Measurements from ENCODE around the gene SPTBN4.
A peak's percentile ranks its signal among the peaks of the same experiment; 100 is the strongest.
"Not testable (repeated sequence)": the region's sequence is repeated elsewhere in the genome, so short reads cannot be mapped to it uniquely, and the experiment has no call there.

Gene SPTBN4

GRCh38 chr19:40442328-40443130, 24.3 kb upstream of the SPTBN4 start:
- no peak for DNase-seq

- peak; percentile 99 to 100 for DNase-seq
Measured at GRCh38 chr19:40443131-40443999, 23.4 kb upstream of the SPTBN4 start.

- DNase-seq, result peak; percentile 96 to 98
Measured at GRCh38 chr19:40444000-40444824, 22.6 kb upstream of the SPTBN4 start, which contains the start of gene SERTAD3. SERTAD3 (minus strand) TSS chr19:40444335; CDS start chr19:40442080, 2,255 bp downstream.

- DNase-seq, result no peak
Measured at GRCh38 chr19:40444825-40445312, 21.9 kb upstream of the SPTBN4 start.

DNA sequence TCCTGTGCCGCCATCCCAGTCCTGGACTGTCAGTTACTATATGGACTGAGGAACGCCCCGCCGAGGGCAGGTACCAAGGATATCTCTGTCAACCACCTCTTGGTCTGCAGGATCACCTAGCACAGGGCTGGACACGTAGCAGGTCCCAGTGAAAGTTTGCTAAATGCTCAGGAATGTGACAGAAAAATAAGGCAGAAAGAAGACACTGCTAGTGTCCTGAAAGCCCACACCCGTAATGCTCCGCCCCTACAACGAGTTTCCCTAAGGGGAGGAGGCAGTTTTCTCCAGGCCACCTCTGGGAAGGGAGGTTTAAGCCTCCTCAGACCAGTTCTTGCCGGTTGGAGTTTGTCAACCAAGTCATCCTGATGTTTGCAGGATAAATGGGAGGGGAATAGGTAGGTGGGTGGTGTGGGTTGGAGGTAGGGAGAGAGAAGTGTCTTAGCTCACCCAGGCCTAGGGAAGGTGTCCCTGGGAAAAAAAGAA, 21.0 kb upstream of the SPTBN4 start:
- no peak for DNase-seq

DNA sequence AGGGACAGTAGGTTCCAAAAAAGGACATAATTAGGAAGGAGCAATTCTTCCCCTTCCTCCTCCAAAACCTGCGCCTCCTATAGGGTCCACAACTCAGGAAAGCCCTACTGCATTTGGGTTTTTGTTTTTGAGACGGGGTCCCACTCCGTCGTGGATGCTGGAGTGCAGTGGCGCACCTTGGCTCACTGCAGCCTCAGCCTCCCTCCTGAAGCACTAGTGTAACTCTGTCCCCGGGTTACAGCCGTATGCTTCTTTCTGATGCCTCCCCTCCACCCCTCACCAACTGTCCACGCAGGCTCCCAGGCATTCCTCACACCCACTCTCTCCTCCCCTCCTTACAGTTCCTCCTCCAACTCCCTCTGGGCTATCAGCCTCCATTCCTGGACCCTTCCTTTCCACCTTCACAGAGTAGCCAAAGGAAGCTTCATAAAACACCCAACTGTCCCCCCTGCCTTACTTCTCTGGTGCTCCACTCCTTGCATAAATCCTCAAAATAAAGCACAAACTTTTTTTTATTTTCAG, 20.5 kb upstream of the SPTBN4 start:
- DNase-seq, result no peak

- DNase-seq, result no peak
Measured at GRCh38 chr19:40449506-40449905, 17.3 kb upstream of the SPTBN4 start.

- no peak for DNase-seq
Measured at GRCh38 chr19:40450664-40451063, 16.1 kb upstream of the SPTBN4 start.

DNA sequence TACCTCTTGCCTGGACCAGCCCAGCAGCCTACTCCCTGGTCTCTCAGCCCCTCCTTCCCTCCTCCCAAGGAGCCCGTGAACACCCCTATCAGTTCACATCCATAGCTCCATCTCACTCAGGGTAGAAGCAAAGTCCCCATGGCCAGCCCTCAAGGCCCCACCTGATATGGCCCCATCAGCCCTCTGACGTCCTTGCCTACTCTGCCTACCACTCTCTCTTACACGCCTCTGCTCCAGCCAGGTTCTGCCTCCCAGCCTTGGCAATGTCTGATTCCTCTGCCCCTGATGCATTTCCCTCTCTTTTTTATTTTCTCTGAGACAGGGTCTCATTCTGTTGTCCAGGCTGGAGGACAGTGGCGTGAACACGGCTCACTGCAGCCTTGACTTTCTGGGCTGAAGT, 14.8 kb upstream of the SPTBN4 start:
- DNase-seq, result no peak

DNA sequence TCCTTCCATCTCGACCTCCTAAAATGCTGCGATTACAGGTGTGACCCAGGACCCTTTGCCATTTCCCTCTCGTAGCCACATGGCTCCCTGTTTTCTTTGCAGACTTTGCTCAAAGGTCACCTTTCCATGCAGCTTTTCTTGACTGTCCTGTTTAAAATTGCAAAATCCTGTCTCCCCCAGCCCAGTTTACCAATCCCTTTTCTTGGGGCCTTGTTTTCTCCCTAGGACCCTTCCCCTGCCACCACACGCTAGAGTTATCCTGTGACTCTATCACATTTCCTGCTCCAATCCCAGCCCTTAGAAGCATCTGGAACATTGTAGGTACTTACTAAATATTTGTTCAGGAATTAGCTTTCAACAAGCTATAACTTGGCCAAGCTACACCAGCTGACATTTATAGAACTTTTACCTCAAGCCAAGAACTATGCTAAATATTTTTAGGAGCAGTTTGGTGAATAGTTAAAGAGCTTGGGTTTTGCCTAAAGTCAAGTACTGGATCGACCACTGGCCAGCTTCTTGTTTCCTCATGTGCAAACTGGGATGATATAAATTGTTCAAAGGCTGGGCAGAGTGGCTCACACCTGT, 13.6 kb upstream of the SPTBN4 start:
- no peak for DNase-seq

GRCh38 chr19:40453943-40454342, 12.9 kb upstream of the SPTBN4 start:
- not testable (repeated sequence) for DNase-seq

- no peak for DNase-seq
Measured at GRCh38 chr19:40457048-40457447, 9.8 kb upstream of the SPTBN4 start.

DNA sequence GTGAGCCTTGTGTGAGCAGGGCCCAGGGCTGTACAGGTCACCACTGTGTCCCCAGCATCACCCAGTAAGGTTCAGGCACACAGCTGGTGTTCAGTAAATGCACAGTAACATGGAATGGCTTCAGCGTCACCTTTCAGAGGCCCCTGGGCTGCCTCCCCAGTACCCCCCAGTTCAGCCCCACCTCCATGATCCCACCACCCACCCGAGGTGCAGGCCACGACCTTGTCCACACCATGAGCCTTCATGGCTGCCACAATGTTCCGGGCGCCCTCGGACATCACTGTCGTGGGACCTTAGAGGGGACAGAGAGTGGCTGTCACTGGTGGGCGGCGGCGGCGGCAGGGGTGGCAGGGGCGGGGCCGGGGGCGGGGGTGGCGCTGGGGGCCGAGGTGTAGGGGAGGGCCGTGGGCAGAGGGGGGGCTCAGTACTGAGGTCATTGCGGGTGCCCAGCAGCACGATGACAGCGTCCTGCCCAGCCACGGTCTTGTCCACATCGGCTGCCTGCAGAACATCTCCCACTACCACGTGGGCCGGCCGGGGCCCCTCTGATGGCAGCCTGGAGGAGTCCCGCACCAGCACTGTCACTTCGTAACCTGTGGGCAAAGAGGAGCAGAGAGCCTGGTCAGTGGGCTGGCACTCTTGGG, 8.7 kb upstream of the SPTBN4 start:
- DNase-seq, result no peak

- DNase-seq, result no peak
Measured at GRCh38 chr19:40458597-40458974, 8.2 kb upstream of the SPTBN4 start.

- DNase-seq, result no peak
Measured at GRCh38 chr19:40460185-40460584, 6.6 kb upstream of the SPTBN4 start.

DNA sequence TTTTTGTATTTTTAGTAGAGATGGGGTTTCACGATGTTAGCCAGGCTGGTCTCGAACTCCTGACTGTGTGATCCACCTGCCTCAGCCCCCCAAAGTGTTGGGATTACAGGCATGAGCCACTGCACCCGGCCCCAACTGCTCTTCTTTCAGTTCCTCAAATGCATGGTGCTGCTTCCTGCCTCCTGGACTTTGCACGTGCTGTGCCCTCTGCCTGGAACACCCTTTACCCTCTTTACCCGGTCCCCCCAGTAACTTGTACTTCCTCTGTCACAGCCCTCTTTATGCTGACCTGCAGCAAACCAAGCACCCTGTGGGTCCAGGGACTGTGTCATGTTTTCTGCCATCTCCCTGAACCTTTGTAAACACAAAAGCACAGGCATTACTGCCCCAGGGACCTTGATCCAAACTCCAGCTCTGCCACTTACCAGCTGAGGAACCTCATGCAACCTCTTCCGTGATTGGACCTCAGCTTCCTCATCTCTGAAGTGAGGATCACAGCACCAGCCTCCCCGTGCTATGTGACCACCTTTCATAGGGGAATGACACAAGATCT, 5.1 kb upstream of the SPTBN4 start:
- no peak for DNase-seq

DNA sequence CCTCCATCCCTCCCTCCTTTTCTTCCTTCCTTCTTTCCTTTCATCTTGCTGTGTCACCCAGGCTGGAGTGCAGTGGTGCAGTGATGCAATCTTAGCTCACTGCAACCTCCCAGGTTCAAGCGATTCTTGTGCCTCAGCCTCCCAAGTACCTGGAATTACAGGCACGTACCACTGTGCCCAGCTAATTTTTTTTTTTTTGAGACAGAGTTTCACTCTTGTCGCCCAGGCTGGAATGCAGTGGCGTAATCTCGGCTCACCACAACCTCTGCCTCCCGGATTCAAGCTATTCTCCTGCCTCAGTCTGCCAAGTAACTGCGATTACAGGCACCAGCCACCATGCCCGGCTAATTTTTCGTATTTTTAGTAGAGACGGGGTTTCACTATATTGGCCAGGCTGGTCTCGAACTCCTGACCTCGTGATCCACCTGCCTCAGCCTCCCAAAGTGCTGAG, 3.2 kb upstream of the SPTBN4 start:
- not testable (repeated sequence) for DNase-seq

DNA sequence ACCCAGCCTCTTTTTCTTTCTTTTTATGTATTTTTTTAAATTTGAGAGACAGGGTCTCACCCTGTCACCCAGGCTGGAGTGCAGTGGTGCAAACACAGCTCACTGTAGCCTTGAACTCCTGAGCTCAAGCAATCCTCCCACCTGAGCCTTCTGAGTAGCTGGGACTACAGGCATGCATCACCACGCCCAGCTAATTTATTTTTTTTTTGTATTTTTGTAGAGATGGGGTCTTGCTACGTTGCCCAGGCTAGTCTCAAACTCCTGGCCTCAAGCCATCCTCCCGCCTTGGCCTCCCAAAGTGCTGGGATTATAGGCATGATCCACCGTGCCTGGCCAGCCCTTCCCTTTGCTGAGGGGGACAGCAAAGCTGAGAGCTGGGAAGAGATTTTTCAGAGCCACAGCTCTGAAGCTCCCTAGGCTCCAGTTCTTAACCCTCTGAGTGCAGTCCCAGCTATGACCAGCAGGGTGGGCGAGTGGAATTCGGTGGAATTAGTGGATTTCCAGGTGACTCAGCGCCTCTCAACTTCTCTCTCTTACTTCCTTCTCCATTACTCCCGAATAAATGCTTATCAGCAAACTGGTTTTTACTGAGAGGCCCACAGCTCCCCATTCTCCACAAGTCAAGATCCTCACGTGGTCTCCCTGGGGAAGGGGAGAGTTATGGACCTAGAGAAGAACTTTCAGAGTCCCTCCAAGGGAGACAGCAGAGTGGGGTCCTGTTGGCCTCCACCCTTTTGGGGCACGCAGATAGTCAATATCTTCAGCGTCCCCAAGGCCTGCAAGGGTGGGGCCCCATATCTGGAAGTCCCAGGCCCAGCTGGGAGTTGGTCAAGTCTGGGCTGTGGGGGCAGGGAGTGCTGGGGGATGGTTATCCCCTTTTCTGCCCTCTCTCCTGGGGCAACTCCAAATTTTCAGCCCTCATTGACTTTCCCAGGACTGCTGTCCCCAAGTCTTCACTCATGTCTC, 2.5 kb upstream of the SPTBN4 start:
- peak; percentile 69 to 85 for DNase-seq

DNA sequence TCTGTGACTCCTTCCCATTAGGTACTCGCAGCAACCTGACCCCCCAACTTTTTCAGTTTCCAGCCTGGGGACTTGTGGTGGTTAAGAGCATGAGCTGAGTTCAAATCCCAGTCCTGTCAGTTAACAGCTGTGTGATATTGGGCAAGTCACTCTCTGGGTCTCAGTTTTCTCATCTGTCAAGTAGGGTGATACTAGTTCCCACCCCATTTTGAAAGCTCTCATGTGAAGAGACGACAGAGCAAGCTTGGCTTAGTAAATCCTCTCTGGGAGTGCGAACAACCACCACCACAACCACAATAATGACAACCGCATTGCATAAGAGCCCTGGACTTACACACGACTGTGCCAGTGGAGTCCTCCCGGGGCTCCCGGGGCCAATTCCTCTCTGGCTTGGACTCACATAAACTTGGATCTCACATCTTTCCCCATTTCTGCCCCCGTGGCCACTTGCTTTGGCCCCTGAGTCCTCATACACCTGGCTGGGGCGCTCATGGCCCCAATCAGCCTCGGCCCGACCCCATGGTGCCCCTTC, 1.7 kb upstream of the SPTBN4 start:
- DNase-seq, result no peak
